GM19397 (cell line): ENCODE measurements around the gene ZNF664.

Experiments used
- ATAC-seq: cut with Tn5 transposase; IDR thresholded peaks from one replicate; pipeline ENCODE4 v1.9.1; 2021; ENCODE audit warnings: mild to moderate bottlenecking, moderate library complexity; ENCODE audit not compliant: unreplicated experiment

The ZNF664 gene

GRCh38 chr12:123972457-123973401 lies at the start of gene ZNF664, which contains the start of gene CCDC92:
ZNF664 (plus strand) TSS chr12:123973215; CDS start chr12:124012145, 38,930 bp downstream.
CCDC92 (minus strand) TSS chr12:123972831; CDS start chr12:123944305, 28,526 bp downstream.
- peak; percentile 83 for ATAC-seq

DNA sequence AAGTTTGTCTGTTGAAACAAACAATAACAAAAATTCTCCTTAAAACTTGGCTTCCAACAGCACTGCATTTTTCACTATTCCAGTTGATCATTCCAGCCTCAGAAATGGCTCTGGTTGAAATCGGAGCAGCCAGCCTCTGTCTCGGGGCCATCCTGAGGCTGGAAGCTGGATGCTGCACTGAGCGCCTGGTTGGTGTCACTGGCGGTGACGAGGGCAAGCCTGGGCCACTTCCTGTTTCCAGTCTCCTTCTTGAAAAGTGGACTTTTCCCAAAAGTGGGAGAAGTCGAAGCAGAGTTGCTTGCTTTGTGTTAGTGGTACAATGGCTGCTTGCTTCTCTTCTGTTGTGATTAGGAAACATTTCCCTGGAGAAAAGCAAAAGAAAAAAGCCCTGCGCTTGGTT lies 49.1 kb upstream of the ZNF664 start:
- no peak for ATAC-seq

GRCh38 chr12:123924539-123924938 lies 48.5 kb upstream of the ZNF664 start:
- ATAC-seq, result no peak

GRCh38 chr12:123928274-123928865 lies 44.6 kb upstream of the ZNF664 start:
- no peak for ATAC-seq

DNA sequence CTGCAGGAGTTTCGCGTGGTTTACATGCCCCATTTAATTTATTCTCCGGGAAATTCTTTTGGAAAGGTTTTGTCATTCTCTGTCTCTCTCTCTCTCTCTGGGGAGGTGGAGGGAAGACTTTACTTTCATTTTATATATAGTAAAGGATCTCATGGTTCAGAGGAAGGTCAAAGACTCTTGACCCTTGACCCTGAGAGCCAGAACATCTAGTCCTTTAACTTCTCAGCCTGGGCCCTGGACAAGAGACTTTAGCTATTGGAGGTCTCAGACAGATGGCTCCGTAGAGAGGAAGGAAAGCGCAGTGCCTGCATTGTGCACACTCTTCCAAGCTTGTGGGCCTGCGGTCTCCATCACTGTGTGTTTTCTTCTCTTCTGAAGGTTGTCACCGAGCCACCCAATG lies 44.1 kb upstream of the ZNF664 start:
- no peak for ATAC-seq

DNA sequence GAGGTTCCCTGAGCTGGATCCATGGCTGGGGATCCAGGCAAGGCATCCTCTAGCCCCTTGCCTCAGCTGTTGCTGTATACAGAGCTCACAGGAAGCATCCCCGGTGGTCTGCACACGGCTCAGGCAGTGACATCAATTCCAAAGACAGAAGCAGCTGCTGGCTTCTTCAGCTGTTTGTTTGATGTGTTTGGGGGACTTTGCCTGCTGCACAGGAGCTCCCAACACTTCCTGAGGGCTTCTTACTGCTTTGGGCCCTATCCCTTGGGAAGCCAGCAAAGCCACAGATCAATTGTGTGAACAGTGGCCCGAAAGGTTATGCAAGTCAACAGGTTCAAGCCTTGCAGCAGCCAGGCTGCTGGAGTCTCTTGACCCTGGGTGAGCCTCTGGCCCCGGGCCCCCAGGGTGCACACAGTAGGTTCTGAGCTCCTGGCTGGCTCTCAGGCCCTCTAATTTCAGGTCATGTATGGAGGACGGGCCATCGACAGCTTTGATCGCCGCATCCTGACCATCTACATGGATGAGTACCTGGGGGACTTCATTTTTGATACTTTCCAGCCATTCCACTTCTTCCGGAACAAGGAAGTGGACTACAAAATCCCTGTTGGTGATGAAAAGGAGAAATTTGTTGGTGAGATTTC lies 43.0 kb upstream of the ZNF664 start:
- ATAC-seq, result no peak

DNA sequence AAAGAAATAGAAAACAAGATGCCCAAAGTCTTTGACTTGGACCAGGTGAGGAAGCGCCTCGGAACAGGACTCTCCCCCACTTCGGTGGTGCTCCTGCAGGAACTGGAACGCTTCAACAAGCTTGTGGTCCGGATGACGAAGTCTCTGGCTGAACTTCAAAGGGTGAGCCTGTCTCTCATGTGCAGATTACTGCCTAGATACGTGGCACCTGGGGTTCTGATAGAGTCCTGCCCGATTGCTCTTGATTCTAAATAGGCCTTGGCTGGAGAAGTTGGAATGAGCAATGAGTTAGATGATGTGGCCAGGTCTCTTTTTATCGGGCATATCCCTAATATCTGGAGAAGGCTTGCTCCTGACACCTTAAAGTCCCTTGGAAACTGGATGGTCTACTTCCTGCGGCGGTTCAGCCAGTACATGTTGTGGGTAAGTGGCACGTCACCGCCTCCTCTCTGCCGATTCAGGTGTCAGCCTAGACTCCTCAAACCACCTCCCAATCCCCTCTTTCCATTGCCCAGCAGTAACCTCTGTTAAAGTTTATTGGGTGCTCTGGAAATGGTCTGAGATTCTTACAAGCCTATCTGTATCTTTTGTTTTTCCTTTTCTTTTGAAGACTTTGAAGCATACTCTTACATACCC lies 41.2 kb upstream of the ZNF664 start:
- ATAC-seq, result no peak

GRCh38 chr12:123933214-123933613 lies 39.8 kb upstream of the ZNF664 start:
- ATAC-seq, result no peak

GRCh38 chr12:123934016-123934620 lies 38.9 kb upstream of the ZNF664 start:
- no peak for ATAC-seq

DNA sequence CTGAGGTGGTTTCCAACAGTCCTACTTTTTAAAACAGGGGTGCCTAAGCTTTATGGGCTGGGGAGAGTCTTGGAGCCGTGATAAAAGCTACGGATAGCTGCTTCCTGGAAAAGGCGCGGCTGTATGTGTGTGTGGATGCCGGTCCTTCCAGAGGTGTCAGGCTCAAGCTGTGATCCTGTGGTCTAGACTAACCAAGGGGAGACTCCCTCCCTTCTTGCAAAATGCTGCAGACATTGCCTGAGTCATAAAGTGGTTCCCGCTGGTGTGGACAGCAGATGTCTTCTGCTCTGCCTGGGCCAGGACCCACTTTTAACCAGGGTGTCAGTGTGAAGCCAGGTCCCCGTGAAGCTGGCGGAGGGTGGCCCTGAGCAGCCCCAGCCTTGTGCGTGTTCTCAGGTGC lies 38.2 kb upstream of the ZNF664 start:
- no peak for ATAC-seq

GRCh38 chr12:123935956-123936355 lies 37.1 kb upstream of the ZNF664 start:
- no peak for ATAC-seq

GRCh38 chr12:123936471-123936870 lies 36.5 kb upstream of the ZNF664 start:
- ATAC-seq, result no peak

DNA sequence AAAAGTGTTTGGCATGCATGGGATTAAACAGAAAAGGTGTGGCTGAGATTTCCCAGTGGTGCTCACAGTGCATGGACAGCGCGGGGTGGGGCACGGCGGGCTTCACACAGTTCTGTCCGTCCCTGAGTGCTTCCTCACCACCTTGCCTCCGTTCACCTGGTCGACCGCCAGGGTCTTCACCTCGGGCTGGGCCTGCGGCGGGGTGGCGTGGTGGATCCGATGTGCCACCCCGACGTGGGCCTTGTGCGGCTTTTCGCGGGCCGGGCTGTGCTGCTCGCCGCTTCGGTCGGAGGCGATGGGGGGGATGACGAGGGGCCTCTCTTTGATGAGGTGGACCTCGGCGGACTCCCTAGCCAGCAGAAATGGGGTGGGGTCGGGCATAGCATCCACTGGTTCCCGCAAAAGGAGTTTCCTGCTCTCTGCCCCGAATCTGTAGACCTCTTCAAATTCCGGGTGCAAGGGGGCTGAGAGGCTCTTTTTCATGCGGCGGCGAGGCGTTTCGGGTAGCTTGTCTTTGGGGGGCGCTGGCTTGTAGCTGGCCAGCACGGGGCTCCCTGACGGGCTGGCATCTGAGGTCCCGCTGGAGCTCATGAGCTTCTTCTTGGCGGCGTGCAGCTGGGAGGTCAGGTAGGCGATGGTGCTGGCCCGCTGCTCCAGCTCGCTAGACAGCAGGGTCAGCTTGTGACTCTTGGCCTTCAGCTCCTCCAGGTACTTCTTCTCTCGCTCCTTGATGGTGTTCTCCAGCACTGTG lies 35.9 kb upstream of the ZNF664 start:
- ATAC-seq, result no peak

DNA sequence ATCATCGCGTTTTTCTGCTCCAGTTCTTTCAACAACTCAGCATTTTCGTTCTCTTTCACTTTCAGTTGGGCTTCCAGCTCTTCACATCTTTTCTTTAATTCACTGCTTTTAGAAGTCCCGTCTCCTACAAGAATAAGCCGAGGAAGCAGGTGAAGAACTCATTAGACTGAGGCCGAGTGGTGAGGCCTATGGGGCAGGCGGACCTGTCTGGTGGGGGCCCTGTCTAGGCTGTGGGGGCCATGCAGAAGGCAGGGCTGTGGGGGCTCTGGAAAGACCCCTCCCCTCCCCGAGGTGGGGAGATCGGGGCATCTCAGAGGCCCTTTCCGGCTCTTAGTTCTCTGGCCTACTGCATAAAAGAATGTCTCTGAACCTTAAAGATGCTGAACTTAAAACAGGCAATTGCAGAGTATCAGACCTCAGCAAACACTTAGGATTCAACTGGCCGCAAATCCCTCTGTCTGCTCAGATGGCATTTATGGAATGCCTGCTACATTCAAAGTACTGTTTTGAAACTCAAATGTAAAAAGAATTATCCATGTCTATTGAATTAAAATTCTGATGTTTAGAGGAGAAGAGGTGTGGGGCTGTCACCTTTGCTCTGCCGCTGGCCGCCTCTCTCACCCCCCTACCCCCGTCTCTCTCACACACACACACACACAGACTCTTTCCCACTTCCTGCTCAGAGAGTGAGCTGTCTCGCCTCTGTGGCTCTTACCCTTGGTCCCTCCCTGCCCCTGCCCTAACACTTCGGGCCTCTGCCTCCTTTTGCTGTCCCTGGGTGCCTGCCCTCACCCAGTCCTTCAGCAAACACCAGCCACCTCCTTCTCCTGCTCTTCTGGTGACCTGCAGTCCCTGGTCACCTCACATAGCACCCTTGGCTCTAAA lies 35.1 kb upstream of the ZNF664 start:
- ATAC-seq, result no peak

DNA sequence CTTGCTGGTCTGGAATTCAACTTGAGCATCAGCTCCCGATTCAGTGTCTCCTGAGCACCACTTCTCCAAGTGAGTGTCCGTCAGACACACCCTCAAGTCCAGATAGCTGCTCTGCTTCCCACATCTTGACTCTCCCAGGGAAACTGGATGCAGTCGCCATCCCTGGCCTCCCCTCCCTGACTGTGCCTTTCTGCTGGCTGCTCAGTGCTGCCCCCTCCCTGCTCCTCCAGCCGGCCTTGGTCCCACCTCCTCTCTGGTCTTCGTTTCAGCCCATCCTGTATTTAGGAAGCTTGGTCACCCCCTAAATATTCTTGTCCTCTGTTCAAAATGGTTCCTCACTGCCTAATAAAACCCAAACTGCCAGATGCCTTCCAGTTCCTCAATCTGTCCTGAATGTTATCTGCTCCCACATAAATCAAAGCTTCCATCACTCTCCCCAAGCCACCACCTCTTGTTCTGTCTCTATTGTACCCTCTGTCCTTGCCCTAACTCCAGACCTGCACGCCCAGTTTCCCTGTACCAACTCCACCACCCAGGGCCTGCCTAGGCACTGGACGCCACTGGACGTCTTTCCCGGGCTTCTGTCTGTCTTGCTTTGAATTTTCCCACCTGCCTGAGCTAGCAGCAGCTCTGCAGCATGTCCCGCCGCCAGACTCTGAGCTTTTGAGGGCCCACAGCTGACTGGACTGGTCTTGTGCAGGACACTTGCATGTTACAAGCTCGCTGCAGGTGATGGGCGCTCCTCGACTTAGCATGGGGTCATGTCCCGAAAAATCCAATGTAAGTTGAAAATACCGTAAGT lies 34.1 kb upstream of the ZNF664 start:
- no peak for ATAC-seq

- ATAC-seq, result no peak
These were observed 33.0 kb upstream of the ZNF664 start for GRCh38 chr12:123939716-123940626.

DNA sequence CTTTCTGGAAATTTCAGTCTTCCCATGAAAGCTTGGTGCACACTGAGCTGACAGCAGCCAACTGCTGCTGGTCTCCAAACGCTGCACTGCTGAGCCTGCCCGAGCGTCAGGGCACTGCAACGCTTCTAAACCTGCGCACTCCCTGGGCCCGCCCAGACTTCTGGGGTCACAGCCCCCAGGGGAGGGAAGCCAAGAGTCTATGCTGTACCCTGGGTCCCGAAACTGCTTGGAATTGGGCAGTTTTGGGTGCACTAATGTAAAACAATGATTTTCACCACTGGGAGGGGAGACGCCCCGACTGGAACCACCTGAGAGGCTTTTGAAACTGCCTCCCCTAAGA lies 32.4 kb upstream of the ZNF664 start:
- no peak for ATAC-seq
